K562 (cell line): ENCODE data around the gene URM1. TPM values are rescaled to one million over a fixed set of nuclear protein-coding genes. Genes with fewer than 3 reads are reported as not detected.
A peak's percentile ranks its signal among the peaks of the same experiment; 100 is the strongest.

Source experiments
- ATAC-seq: fragments of 200-7000 bp; cut with Tn5 transposase; 3 replicates; pipeline ENCODE4 v1.9.1; 2020; ENCODE audit warnings: moderate library complexity
- BruUV-seq: library from RNA; stranded (reverse); fragments of 400-500 nt; replicated peaks from 2 replicates; lab custom pipeline; 2021; lab: Mats Ljungman, UMichigan
- CTCF ChIA-PET: fragments of 300-600 bp; formaldehyde crosslinking; extraction: SDS; loops from one replicate; lab custom pipeline; 2021; ENCODE audit warnings: low intra/inter-chr PET ratio; lab: Yijun Ruan, JAX
- POLR2A ChIA-PET: fragments of 300-600, 350-650 bp; sonication (Branson Sonifier 250); formaldehyde crosslinking; extraction: SDS; loops from one replicate; lab custom pipeline; 2021; ENCODE audit warnings: antibody characterized with exemption, inconsistent platforms; lab: Yijun Ruan, JAX
- DNase-seq, 4 experiments: peaks; one replicate each; pipeline versions ENCODE4 v3.0.0 to v3.0.0-alpha.2; 2011 to 2018; ENCODE audit warnings: low spot score in 3 of 4, mixed read lengths in 3 of 4; ENCODE audit errors: extremely low read depth in 1 of 4
- FAIRE-seq: peaks from 2 replicates; lab custom pipeline; 2011; peaks lifted over from hg19 to GRCh38; lab: Jason Lieb, UNC
- H2AFZ ChIP-seq: 2 replicates; pipeline ENCODE4 v1.6.0; 2011; ENCODE audit warnings: low read depth, low read length, control low read depth, inconsistent platforms
- H3K27ac ChIP-seq: fragments of 200-600 bp; 3 replicates; pipeline ENCODE4 v1.8.0; 2011; ENCODE audit warnings: low read depth, mild to moderate bottlenecking, control low read depth, inconsistent platforms, low read length, moderate library complexity, mixed read lengths; ENCODE audit errors: extremely low read depth
- H3K27me3 ChIP-seq, 2 experiments: fragments of 300-600 bp in 1 of 2; 2 replicates in 1 of 2; 3 replicates in 1 of 2; pipeline versions ENCODE4 v1.6.0 to v1.8.0; 2011; ENCODE audit warnings: inconsistent platforms in 2 of 2, low read length in 2 of 2, mild to moderate bottlenecking in 1 of 2, mixed read lengths in 1 of 2, moderate library complexity in 1 of 2; ENCODE audit not compliant: control insufficient read depth in 2 of 2, insufficient read depth in 2 of 2
- H3K36me3 ChIP-seq: fragments of 300-600 bp; 3 replicates; pipeline ENCODE4 v1.8.0; 2011; ENCODE audit warnings: mild to moderate bottlenecking, low read length, inconsistent platforms; ENCODE audit not compliant: control insufficient read depth, insufficient read depth
- H3K4me1 ChIP-seq, 2 experiments: fragments of 200-600 bp in 1 of 2; replicated peaks in 1 of 2; 2 replicates in 1 of 2; 3 replicates in 1 of 2; pipeline versions ENCODE4 v1.5.1 to v1.8.0; 2011; ENCODE audit warnings: inconsistent platforms in 2 of 2, low read length in 2 of 2, mild to moderate bottlenecking in 1 of 2, mixed read lengths in 1 of 2, moderate library complexity in 1 of 2; ENCODE audit not compliant: control insufficient read depth in 2 of 2, insufficient read depth in 2 of 2
- H3K4me2 ChIP-seq: 2 replicates; pipeline ENCODE4 v1.6.1; 2011; ENCODE audit warnings: low read length, control low read depth, inconsistent platforms, mixed read lengths; ENCODE audit not compliant: insufficient read depth
- H3K4me3 ChIP-seq: fragments of 200-600 bp; sonication (generic), shearing (Covaris generic); 2 replicates; pipeline ENCODE4 v1.5.1; 2016; ENCODE audit warnings: control low read depth, inconsistent platforms
- H3K79me2 ChIP-seq: fragments of 200-600 bp; 3 replicates; pipeline ENCODE4 v1.8.0; 2011; ENCODE audit warnings: low read length, inconsistent platforms; ENCODE audit not compliant: control insufficient read depth, insufficient read depth
- H3K9ac ChIP-seq, 2 experiments: 2 replicates each; pipeline versions ENCODE4 v1.6.0 to v1.6.1; 2011; ENCODE audit warnings: low read depth in 2 of 2, low read length in 2 of 2, control low read depth in 1 of 2, inconsistent platforms in 1 of 2, mild to moderate bottlenecking in 1 of 2, mixed read lengths in 1 of 2; ENCODE audit not compliant: insufficient read depth in 1 of 2
- H3K9me1 ChIP-seq: one replicate; pipeline ENCODE4 v1.6.0; 2011; ENCODE audit warnings: inconsistent platforms, mild to moderate bottlenecking, low read length, moderate library complexity; ENCODE audit not compliant: control insufficient read depth, insufficient read depth
- H3K9me3 ChIP-seq: replicated peaks from 2 replicates; pipeline ENCODE4 v1.5.1; 2011; ENCODE audit warnings: low read depth, low read length, inconsistent platforms; ENCODE audit not compliant: control insufficient read depth, insufficient read depth
- H4K20me1 ChIP-seq: replicated peaks from 2 replicates; pipeline ENCODE4 v1.6.1; 2011; ENCODE audit warnings: low read length, inconsistent platforms, mixed read lengths; ENCODE audit not compliant: control insufficient read depth, insufficient read depth
- FOXA3 ChIP-seq, 2 experiments: fragments of 450-650 bp in 1 of 2; sonication (generic) in 1 of 2; formaldehyde crosslinking; IDR thresholded peaks in 1 of 2; conservative IDR thresholded peaks in 1 of 2; 2 replicates each; pipeline versions ENCODE4 v1.4.0 to v1.8.0; 2020 to 2022; ENCODE audit warnings: mild to moderate bottlenecking in 2 of 2, missing genetic modification reagents in 1 of 2
- GABPA ChIP-seq: fragments of 200-800 bp; sonication (Bioruptor generic); conservative IDR thresholded peaks from 2 replicates; pipeline ENCODE4 v1.6.1; 2016; ENCODE audit warnings: low read depth, missing genetic modification characterization, missing compliant biosample characterization
- KHSRP ChIP-seq: fragments of 450-650 bp; IDR thresholded peaks from 2 replicates; pipeline ENCODE4 v1.6.1; 2017
- SAP30 ChIP-seq: fragments of 200-600 bp; sonication (generic); IDR thresholded peaks from 2 replicates; pipeline ENCODE4 v1.6.1; 2012; ENCODE audit warnings: borderline replicate concordance, low read depth, mild to moderate bottlenecking, moderate library complexity, low read length, control low read depth, inconsistent platforms; ENCODE audit not compliant: insufficient read depth, poor library complexity, severe bottlenecking
- TFE3 ChIP-seq: fragments of 450-650 bp; formaldehyde crosslinking; IDR thresholded peaks from 2 replicates; pipeline ENCODE4 v1.4.0; 2020; ENCODE audit warnings: mild to moderate bottlenecking, mixed read lengths
- ZNF280A ChIP-seq: fragments of 450-650 bp; IDR thresholded peaks from 2 replicates; pipeline ENCODE4 v1.6.1; 2018; ENCODE audit warnings: mild to moderate bottlenecking, low read depth; ENCODE audit not compliant: partially characterized antibody
- WGBS: fragments of 100-300 bp; shearing (Covaris generic); methylation state at CpG from one replicate; pipeline ENCODE4 v1.1.6; 2016; ENCODE audit warnings: low coverage, mixed read lengths; ENCODE audit not compliant: insufficient coverage; ENCODE audit errors: missing lambda C conversion rate; 5-methylcytosine and 5-hydroxymethylcytosine counted together
- in situ Hi-C: fragments of 300-500 bp; cut with MboI; formaldehyde crosslinking; loops from 4 replicates; pipeline ENCODE4 v1.15.0; 2018; ENCODE audit warnings: inconsistent platforms, mixed read lengths
- intact Hi-C: fragments of 100-400 bp; cut with micrococcal nuclease; formaldehyde crosslinking; loops from 2 replicates; pipeline ENCODE4 v1.14.2; 2022
- polyA plus RNA-seq, 8 experiments: library from polyadenylated mRNA; depleted of rRNA in 4 of 8; stranded (reverse) in 5 of 8; unstranded in 3 of 8; fragments of >200 nt; fragmentation: Nextera tagmentation in 2 of 8; fragmentation: Illumina TruSeq in 1 of 8; extraction: Ambion mirVana in 2 of 8; extraction: Trizol in 1 of 8; gene quantifications; 2 replicates each; pipeline versions ENCODE4 v1.2.1 to v1.2.3, GENCODE V29; 2011 to 2014; ENCODE audit warnings: inconsistent platforms in 1 of 8, missing spikeins in 1 of 8
- total RNA-seq, 7 experiments: library from RNA; depleted of rRNA in 6 of 7; stranded (reverse); fragments of >200 nt in 6 of 7; fragmentation: Illumina TruSeq in 2 of 7; extraction: Trizol in 2 of 7; gene quantifications; 2 replicates each; pipeline versions ENCODE4 v1.2.1 to v1.2.3, GENCODE V29; 2011 to 2021; ENCODE audit warnings: low replicate concordance in 1 of 7

The URM1 gene
- total and polyA plus RNA-seq, 9 of the 15 experiments (the other 6 are each of a cell fraction or from before 2014, with no cell fraction given): 10.1 to 88.9 (median 53.3) TPM

GRCh38 chr9:128323791-128324190, 47.4 kb upstream of the URM1 start (continued):
- TF ChIP-seq TFE3 (CRISPR knock-in tag): no peak

GRCh38 chr9:128324401-128324800, 46.8 kb upstream of the URM1 start:
- no peak for FAIRE-seq
- H3K36me3 ChIP-seq: peaks cover 69% of the 10 kb centered on the region
- no peak overlapping the region for H3K4me3 ChIP-seq
- BruUV-seq: no TSS peak
- TF ChIP-seq GABPA (no peak), ZNF280A (no peak), SAP30 (no peak), KHSRP (no peak), FOXA3 (CRISPR knock-in tag; conservative IDR thresholded peaks at IDR 0.05 in 1 of 2, IDR thresholded peaks at IDR 0.05 in 1 of 2) (no peak)
- H3K9ac ChIP-seq: peak overlapping the region in 1 of 2 experiments; percentile 93; a peak in 2 of 4 replicates
- CTCF ChIA-PET: no interaction called here
- DNase-seq: no peak
- in situ Hi-C loops (loop anchor here (5.0 to 10.0 kb wide), 2 partner anchors 1348 to 1560 kb away; no protein-coding TSS in a partner anchor), intact Hi-C loops (no loop called here)
- 0 out of 2 replicates have a peak, but pooled peaks cover 4% of the 10 kb centered on the region for H4K20me1 ChIP-seq
- no peak overlapping the region for H2AFZ ChIP-seq
- no peaks in the 10 kb centered on the region for H3K9me3 ChIP-seq
- no peak for ATAC-seq
- peaks cover 49% of the 10 kb centered on the region for H3K79me2 ChIP-seq
- POLR2A ChIA-PET: interaction anchor here (1.0 to 3.7 kb wide), 4 partner anchors 9 to 20 kb away, joined by 3 to 51 read pairs (median 8); no protein-coding TSS in a partner anchor
- no peaks in the 10 kb centered on the region for H3K9me1 ChIP-seq
- H3K4me1 ChIP-seq: peaks cover 13 to 30% of the 10 kb centered on the region in 2 experiments
- WGBS: 93% methylated on average over 1 of the region's 1 CpG
- no peak overlapping the region for H3K27ac ChIP-seq
- no peaks in the 10 kb centered on the region for H3K27me3 ChIP-seq
- no peak overlapping the region for H3K4me2 ChIP-seq
